ENCODE results near the gene AKR1E2. TPM values are rescaled to one million over a fixed set of nuclear protein-coding genes. Genes with fewer than 3 reads are reported as not detected.

The AKR1E2 gene
- total RNA-seq, 1 donor from 2014 or later: 6.2 TPM

DNA sequence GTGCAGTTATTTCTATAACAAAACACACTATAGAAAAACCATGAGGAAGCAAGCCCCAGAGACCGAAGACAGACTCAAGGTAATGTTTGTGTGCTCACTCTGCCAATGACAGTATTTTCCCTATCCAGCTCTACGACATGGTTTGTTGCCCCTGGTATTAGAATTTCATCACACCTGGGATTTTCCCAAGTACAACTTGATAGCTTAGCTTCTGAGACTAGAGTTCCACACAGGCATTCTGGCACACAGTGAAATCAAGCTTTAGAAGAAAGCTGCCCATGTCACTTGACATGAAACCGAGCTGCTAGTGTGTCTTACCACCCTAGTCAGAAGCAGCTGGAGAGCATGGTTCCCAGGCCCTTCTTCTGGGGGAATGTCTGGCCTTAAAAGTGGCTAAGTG is 44.1 kb upstream of the AKR1E2 start:
- Mint-ChIP-seq H3K4me3 (ENCODE audit: unreplicated experiment) (no peak overlapping the region), H3K4me1 (ENCODE audit: unreplicated experiment) (peaks cover 3% of the 10 kb centered on the region), H3K9me3 (ENCODE audit: unreplicated experiment) (no peaks in the 10 kb centered on the region), H3K27me3 (ENCODE audit: unreplicated experiment) (peaks cover 2% of the 10 kb centered on the region), H3K27ac (ENCODE audit: unreplicated experiment) (no peak overlapping the region), H3K36me3 (ENCODE audit: low read depth, unreplicated experiment) (no peaks in the 10 kb centered on the region)
- no peak for DNase-seq (ENCODE audit: low spot score)
- TF ChIP-seq, protein P1, sequence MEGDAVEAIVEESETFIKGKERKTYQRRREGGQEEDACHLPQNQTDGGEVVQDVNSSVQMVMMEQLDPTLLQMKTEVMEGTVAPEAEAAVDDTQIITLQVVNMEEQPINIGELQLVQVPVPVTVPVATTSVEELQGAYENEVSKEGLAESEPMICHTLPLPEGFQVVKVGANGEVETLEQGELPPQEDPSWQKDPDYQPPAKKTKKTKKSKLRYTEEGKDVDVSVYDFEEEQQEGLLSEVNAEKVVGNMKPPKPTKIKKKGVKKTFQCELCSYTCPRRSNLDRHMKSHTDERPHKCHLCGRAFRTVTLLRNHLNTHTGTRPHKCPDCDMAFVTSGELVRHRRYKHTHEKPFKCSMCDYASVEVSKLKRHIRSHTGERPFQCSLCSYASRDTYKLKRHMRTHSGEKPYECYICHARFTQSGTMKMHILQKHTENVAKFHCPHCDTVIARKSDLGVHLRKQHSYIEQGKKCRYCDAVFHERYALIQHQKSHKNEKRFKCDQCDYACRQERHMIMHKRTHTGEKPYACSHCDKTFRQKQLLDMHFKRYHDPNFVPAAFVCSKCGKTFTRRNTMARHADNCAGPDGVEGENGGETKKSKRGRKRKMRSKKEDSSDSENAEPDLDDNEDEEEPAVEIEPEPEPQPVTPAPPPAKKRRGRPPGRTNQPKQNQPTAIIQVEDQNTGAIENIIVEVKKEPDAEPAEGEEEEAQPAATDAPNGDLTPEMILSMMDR (IDR thresholded peaks at IDR 0.05; ENCODE audit: unreplicated experiment): no peak

DNA sequence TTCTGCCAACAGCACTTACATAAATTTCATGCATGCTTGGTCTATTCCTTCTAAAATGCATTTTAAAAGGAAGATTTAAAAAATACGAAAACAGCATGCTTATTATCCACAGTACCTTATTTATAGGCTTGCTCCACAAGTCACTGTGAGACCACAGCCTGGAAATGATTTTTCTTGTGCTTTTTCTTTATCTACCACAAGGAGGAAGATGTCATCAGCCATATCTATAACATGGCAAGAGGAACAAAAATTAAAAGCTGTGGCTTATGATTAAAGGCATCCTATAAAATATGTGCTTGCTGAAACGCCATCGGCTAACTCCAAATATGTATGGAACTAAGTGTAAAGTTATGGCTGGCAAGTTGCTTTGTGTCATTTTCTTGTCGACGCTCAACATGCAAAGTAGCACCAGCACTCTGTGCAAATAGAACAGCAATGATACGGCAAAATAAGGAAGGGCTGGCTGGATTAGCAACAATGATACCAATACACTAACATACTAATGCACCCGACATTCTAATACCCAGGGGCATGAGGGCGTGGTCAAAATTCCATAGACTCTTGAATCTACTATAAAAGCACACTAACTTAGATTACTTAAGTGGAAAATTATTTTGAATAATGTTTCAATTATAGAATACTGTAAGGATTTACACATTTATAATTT is 41.2 kb upstream of the AKR1E2 start:
- Mint-ChIP-seq H3K9me3 (ENCODE audit: unreplicated experiment) (no peaks in the 10 kb centered on the region), H3K27me3 (ENCODE audit: unreplicated experiment) (peaks cover 2% of the 10 kb centered on the region), H3K27ac (ENCODE audit: unreplicated experiment) (no peak overlapping the region), H3K4me1 (ENCODE audit: unreplicated experiment) (no peaks in the 10 kb centered on the region), H3K36me3 (ENCODE audit: low read depth, unreplicated experiment) (no peaks in the 10 kb centered on the region), H3K4me3 (ENCODE audit: unreplicated experiment) (no peak overlapping the region)
- TF ChIP-seq, protein P1 (IDR thresholded peaks at IDR 0.05; ENCODE audit: unreplicated experiment): no peak
- no peak for DNase-seq (ENCODE audit: low spot score)

DNA sequence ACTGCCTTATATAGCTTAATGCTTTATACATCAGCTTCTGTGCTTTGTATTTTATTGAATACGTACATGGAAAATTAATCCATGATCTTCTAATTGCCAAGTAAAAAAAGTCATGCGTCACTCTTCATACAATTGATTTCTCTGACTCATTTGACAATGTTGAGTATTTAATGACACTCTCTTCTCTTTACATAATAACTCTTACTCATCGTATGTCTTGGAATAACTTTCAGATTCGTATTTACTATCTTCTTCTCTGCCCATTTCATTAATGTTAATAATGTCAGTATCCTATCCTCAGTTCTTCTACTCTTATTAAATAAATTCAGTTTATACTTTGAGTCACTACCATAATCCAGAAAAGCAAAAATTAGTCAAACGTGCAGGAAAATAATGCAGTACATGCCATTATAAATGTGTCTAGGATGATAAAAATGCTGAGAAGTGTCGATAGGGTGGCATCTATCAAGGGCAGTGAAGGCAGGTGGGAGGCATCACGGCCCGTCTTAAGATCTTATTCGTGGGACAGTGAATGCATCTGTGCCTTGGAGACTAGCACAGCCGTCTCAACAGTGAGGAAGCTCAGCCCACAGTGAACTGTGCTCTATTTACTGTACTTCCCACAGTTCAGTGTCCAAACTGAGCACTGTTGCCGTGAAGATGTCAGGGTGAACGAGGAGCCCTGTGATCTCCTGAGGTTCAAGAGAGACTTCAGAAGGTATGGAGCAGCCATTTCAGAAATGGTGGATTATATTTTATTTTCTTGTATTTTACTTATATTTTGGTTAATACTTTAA is 39.8 kb upstream of the AKR1E2 start:
- Mint-ChIP-seq H3K27ac (ENCODE audit: unreplicated experiment) (no peak overlapping the region), H3K36me3 (ENCODE audit: low read depth, unreplicated experiment) (no peaks in the 10 kb centered on the region), H3K27me3 (ENCODE audit: unreplicated experiment) (no peaks in the 10 kb centered on the region), H3K4me3 (ENCODE audit: unreplicated experiment) (no peak overlapping the region), H3K4me1 (ENCODE audit: unreplicated experiment) (no peaks in the 10 kb centered on the region), H3K9me3 (ENCODE audit: unreplicated experiment) (no peaks in the 10 kb centered on the region)
- no peak for DNase-seq (ENCODE audit: low spot score)
- TF ChIP-seq, protein P1 (IDR thresholded peaks at IDR 0.05; ENCODE audit: unreplicated experiment): no peak

DNA sequence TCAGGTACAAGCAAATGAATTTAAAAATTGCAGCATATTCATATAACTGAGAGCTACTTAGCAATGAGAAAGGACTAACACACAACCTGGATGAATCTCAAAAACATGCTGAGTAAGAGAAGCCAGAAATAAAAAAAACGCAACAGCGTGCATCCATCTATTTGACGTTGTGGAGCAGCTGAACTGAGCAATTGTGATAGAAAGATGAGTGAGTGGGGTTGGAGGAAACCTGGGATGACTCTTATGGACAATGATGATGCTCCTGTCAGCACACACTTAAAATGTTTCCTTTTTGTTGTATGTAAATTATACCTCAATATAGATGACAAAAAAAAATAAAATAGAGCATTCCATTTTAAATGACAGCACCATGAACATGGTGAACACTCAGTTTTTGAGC is 36.0 kb upstream of the AKR1E2 start:
- no peaks in the 10 kb centered on the region for H3K36me3 Mint-ChIP-seq (ENCODE audit: low read depth, unreplicated experiment)
- H3K4me3 Mint-ChIP-seq (ENCODE audit: unreplicated experiment): no peak overlapping the region
- no peaks in the 10 kb centered on the region for H3K9me3 Mint-ChIP-seq (ENCODE audit: unreplicated experiment)
- H3K27me3 Mint-ChIP-seq (ENCODE audit: unreplicated experiment): no peaks in the 10 kb centered on the region
- H3K4me1 Mint-ChIP-seq (ENCODE audit: unreplicated experiment): peaks cover 3% of the 10 kb centered on the region
- no peak overlapping the region for H3K27ac Mint-ChIP-seq (ENCODE audit: unreplicated experiment)
- DNase-seq (ENCODE audit: low spot score): no peak
- TF ChIP-seq, protein P1 (IDR thresholded peaks at IDR 0.05; ENCODE audit: unreplicated experiment): no peak

DNA sequence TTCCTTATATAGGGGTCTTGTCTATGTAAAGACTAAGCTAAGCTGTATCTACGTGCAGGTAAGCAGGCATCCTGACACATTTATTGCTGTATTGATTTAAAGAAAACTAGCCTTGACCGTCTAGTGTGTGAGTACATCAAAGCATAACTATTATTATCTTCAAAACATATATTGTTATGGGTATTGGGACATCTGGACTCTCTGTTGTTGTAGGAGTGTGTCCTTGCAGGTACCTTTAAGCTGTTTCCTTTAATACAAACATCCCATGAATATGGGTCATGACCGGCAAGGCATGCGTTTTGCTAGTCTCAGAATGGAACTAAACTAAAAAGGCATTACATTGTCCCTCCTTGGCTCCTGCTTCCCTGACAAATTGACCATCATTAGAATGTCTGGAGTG is 35.1 kb upstream of the AKR1E2 start:
- Mint-ChIP-seq H3K27ac (ENCODE audit: unreplicated experiment) (no peak overlapping the region), H3K36me3 (ENCODE audit: low read depth, unreplicated experiment) (no peaks in the 10 kb centered on the region), H3K4me3 (ENCODE audit: unreplicated experiment) (no peak overlapping the region), H3K4me1 (ENCODE audit: unreplicated experiment) (peaks cover 3% of the 10 kb centered on the region), H3K9me3 (ENCODE audit: unreplicated experiment) (no peaks in the 10 kb centered on the region), H3K27me3 (ENCODE audit: unreplicated experiment) (no peaks in the 10 kb centered on the region)
- TF ChIP-seq, protein P1 (IDR thresholded peaks at IDR 0.05; ENCODE audit: unreplicated experiment): no peak
- DNase-seq (ENCODE audit: low spot score): no peak
